Calu3 (cell line): ENCODE measurements around the gene TBX19. TPM values are rescaled to one million over a fixed set of nuclear protein-coding genes. Genes with fewer than 3 reads are reported as not detected.

Experiments
- Bru-seq: library from RNA; stranded (reverse); fragments of 400-500 nt; gene quantifications from one replicate; lab custom pipeline; 2021; lab: Mats Ljungman, UMichigan
- BruChase-seq, 2 experiments: library from RNA; stranded (reverse); fragments of 400-500 nt; gene quantifications; one replicate each; lab custom pipeline; 2021; lab: Mats Ljungman, UMichigan
- BruUV-seq: library from RNA; stranded (reverse); fragments of 400-500 nt; replicated peaks from 2 replicates; lab custom pipeline; 2021; lab: Mats Ljungman, UMichigan
- CTCF ChIA-PET: fragments of 300-600 bp; sonication (Branson Sonifier 250); formaldehyde crosslinking; loops from one replicate; lab custom pipeline; 2022; ENCODE audit warnings: antibody characterized with exemption; lab: Charles Lee
- DNase-seq: peaks from one replicate; pipeline ENCODE4 v3.0.0; 2022
- H3K27ac Mint-ChIP-seq: one replicate; pipeline ENCODE4 v1.8.0; 2022; ENCODE audit warnings: mixed read lengths; ENCODE audit not compliant: unreplicated experiment
- H3K27me3 Mint-ChIP-seq: one replicate; pipeline ENCODE4 v1.8.0; 2022; ENCODE audit warnings: mixed read lengths; ENCODE audit not compliant: unreplicated experiment
- H3K36me3 Mint-ChIP-seq: one replicate; pipeline ENCODE4 v1.8.0; 2022; ENCODE audit warnings: mild to moderate bottlenecking, moderate library complexity, mixed read lengths; ENCODE audit not compliant: insufficient read depth, unreplicated experiment
- H3K4me1 Mint-ChIP-seq: one replicate; pipeline ENCODE4 v1.8.0; 2022; ENCODE audit warnings: mild to moderate bottlenecking, low read depth, mixed read lengths; ENCODE audit not compliant: unreplicated experiment
- H3K4me3 Mint-ChIP-seq: one replicate; pipeline ENCODE4 v1.8.0; 2022; ENCODE audit warnings: mild to moderate bottlenecking, low read depth, moderate library complexity, mixed read lengths; ENCODE audit not compliant: unreplicated experiment
- H3K9me3 Mint-ChIP-seq: one replicate; pipeline ENCODE4 v1.8.0; 2022; ENCODE audit warnings: low read depth, mixed read lengths; ENCODE audit not compliant: unreplicated experiment
- CTCF ChIP-seq: fragments of 200-600 bp; IDR thresholded peaks from one replicate; pipeline ENCODE4 v1.8.0; 2022; ENCODE audit warnings: antibody characterized with exemption; ENCODE audit not compliant: unreplicated experiment
- intact Hi-C: fragments of 100-400 bp; cut with micrococcal nuclease; formaldehyde crosslinking; loops from one replicate; pipeline ENCODE4 v1.10.0; 2022; ENCODE audit not compliant: unreplicated experiment
- long read RNA-seq: library from polyadenylated mRNA; stranded (forward); transcript quantifications from one replicate; pipeline ENCODE4 v2.0.0, GENCODE V29; 2022
- total RNA-seq: library from RNA; stranded (reverse); gene quantifications from 2 replicates; pipeline ENCODE4 v1.2.3, GENCODE V29; 2022

TBX19 gene
- 3.3 and 3.5 TPM in 2 replicates for total RNA-seq
- Bru-seq, nascent RNA, result percentile 53 among the genes with signal in this experiment
- BruChase-seq, experiment 1, labeled RNA remaining after a 6-hour chase, result percentile 64 among the genes with signal in this experiment
- BruChase-seq, experiment 2, labeled RNA remaining after a 2-hour chase, result percentile 77 among the genes with signal in this experiment
- long read RNA-seq, partial matches to known transcripts, result 1 of 1 reads
- long read RNA-seq, other reads (novel, unspliced or antisense), result 0 of 1 reads

- Mint-ChIP-seq H3K4me1 (peaks cover 20% of the 10 kb centered on the region), H3K9me3 (peaks cover 2% of the 10 kb centered on the region), H3K27me3 (no peaks in the 10 kb centered on the region), H3K27ac (no peak within 1 kb of the TSS), H3K36me3 (no peaks in the 10 kb centered on the region), H3K4me3 (no peak within 1 kb of the TSS)
- no peak for DNase-seq
- CTCF ChIA-PET, result no interaction called here
- no TSS peak for BruUV-seq
- intact Hi-C loops, result no loop called here
- TF ChIP-seq CTCF, result no peak
Measured at GRCh38 chr1:168280296-168280927, at the start of gene TBX19. TSS of gene TBX19 (plus strand) at chr1:168280877. CDS start at chr1:168281091, 214 bp downstream.

- CTCF ChIA-PET, result interaction anchor here (0.6 to 2.1 kb wide), 18 partner anchors 9 to 1139 kb away, joined by 3 to 77 read pairs (median 4); partner anchors contain the start of genes GPR161 and SFT2D2
- intact Hi-C loops, result loop anchor here (1.0 to 5.0 kb wide), 2 partner anchors 67 to 87 kb away; no protein-coding TSS in a partner anchor
- TF ChIP-seq CTCF, result peak; percentile 60
- peak; percentile 70 for DNase-seq
- Mint-ChIP-seq H3K27ac (no peak overlapping the region), H3K4me3 (no peak overlapping the region), H3K4me1 (peaks cover 38% of the 10 kb centered on the region), H3K27me3 (no peaks in the 10 kb centered on the region), H3K9me3 (no peaks in the 10 kb centered on the region), H3K36me3 (peaks cover 45% of the 10 kb centered on the region)
- no TSS peak for BruUV-seq
Measured at GRCh38 chr1:168234846-168235547, 45.7 kb upstream of the TBX19 start.

GRCh38 chr1:168235548-168235885 is 45.2 kb upstream of the TBX19 start:
- no peak for DNase-seq
- no peak for TF ChIP-seq CTCF
- CTCF ChIA-PET, result interaction anchor here (0.6 to 2.1 kb wide), 17 partner anchors 8 to 153 kb away, joined by 3 to 77 read pairs (median 4); partner anchors contain the start of genes GPR161 and SFT2D2
- Mint-ChIP-seq H3K4me3 (no peak overlapping the region), H3K4me1 (peaks cover 33% of the 10 kb centered on the region), H3K27me3 (no peaks in the 10 kb centered on the region), H3K36me3 (peaks cover 48% of the 10 kb centered on the region), H3K9me3 (no peaks in the 10 kb centered on the region), H3K27ac (no peak overlapping the region)
- intact Hi-C loops, result loop anchor here (1.0 to 5.0 kb wide), 2 partner anchors 67 to 87 kb away; no protein-coding TSS in a partner anchor
- no TSS peak for BruUV-seq

DNA sequence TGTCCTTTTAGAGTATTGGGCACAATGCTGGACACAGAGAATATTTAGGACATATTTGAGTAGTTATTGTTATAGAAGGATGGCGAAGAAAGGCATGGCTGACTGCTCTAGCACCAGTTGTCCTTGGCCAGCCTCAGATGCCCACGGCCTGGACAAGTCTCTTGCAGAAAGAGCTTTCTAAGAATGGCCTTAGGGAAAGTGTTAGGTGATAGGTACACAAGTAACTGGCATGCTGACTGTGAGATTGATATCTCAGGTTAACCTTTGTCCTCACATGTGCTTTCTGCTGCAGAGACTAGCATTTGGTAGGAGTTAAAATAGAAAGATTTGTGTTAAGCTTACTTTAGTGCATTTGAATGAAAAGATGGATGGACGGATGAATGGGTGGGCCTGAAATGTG is 44.7 kb upstream of the TBX19 start:
- intact Hi-C loops, result loop anchor here (1.0 to 5.0 kb wide), 2 partner anchors 66 to 86 kb away; no protein-coding TSS in a partner anchor
- no TSS peak for BruUV-seq

More for the DNA sequence above, 44.7 kb upstream of the TBX19 start:
- no peak overlapping the region for H3K4me3 Mint-ChIP-seq
- no peaks in the 10 kb centered on the region for H3K27me3 Mint-ChIP-seq
- H3K36me3 Mint-ChIP-seq, result peaks cover 46% of the 10 kb centered on the region
- CTCF ChIA-PET, result interaction anchor here (0.6 to 2.1 kb wide), 17 partner anchors 8 to 153 kb away, joined by 3 to 77 read pairs (median 4); partner anchors contain the start of genes GPR161 and SFT2D2
- no peaks in the 10 kb centered on the region for H3K9me3 Mint-ChIP-seq
- peak overlapping the region; percentile 30 for H3K27ac Mint-ChIP-seq
- no peak for DNase-seq
- no peak for TF ChIP-seq CTCF
- peaks cover 29% of the 10 kb centered on the region for H3K4me1 Mint-ChIP-seq
